ENCODE data around the gene CD207.
A peak's percentile ranks its signal among the peaks of the same experiment; 100 is the strongest.

The CD207 gene

DNA sequence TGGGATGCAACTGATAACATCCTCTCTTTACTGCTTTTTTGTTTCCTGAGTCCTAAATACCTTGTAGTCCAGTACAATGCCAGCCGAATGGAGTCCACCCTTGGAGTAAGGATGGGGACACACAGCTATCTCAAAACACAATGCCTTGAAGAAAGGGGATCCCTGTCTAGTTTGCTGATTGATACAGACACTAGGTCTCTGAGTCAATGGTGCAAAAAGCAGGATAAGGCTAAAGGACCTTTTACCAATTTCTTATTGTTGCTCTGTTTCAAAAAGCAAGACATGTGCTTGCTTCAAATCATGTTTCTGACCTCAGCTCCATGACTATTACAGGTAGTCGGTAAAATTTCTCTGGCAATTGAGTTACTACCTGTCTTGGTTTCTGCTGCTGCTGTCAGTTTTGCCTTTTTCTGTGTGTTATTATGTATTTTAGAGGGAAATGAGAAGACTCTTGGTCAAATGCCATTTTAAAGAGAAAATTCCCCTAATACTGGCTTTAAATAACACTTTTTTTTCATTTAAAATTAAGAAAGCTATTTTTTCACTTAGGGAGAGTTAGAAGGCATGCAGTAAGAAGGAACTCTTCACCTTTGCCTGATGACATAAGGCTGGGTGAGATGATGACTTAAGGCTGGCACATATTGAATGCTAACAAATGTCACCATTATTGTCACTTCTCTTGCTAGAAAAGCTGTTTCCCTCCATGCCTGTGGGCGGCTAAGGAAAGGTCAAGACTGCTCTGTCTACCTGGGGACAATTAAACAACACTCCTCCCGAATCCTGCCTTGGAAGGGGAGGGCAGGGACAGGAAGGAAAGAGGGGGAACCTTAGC is 40.2 kb downstream of the CD207 start:
- DNase-seq (ENCODE audit: low spot score), result no peak

DNA sequence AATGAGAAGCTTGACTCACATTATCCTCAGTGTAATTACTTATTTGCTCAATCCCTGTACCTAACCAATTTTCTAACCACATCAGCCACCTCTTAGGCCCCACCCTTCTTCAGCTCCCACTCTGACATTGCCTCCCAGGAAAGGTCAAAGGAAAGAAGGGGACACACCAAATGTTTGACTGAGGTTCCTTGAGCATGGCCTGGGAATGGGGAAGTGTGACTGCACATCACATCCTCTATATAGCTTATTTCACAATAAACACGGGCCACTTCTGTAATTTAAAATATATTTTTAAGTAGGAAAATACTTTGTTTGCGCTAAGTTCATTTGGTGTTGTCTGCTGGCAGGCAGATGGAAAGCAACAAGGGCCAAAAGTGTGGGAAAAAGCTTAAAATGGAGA is 42.2 kb downstream of the CD207 start:
- DNase-seq (ENCODE audit: low spot score), result no peak

DNA sequence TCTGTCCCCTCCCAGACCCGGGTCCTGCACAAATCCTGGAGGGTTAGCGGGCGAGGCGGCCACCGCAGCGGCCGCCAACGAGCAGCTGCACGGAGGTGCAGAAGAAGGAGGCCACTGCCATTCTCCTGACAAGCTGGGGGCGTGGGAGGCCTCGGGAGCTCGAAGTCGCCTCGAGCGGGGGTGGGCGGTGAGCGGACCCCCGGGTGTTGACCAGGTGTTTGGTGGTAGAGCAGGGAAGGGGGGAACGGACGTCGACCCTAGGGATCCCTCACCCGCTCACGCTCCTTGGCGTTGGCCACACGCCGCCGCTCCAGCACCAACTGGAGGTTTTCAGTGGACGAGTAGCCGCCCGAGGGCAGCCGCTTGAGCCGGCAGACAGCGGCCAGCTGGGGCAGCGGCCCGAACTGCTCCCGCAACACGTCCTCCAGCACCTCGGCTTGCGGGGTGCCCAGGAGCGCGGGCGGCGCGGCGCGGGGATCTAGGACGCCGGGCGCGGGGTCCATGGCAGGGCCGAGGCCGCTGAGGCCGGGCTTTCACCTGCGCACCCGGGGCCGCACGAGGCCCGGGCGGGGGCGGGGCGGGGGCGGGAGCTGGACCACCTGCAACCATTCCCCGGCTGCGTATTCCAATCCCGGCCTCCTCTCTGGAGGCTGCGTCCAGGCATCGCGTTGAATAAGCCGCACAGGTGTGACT is 45.3 kb downstream of the CD207 start, which contains the start of gene FIGLA:
Gene FIGLA (minus strand): TSS at position 508 of the 693 bp plus-strand sequence. CDS start 5 bp downstream, at position 503.
- no peak for DNase-seq (ENCODE audit: low spot score)

DNA sequence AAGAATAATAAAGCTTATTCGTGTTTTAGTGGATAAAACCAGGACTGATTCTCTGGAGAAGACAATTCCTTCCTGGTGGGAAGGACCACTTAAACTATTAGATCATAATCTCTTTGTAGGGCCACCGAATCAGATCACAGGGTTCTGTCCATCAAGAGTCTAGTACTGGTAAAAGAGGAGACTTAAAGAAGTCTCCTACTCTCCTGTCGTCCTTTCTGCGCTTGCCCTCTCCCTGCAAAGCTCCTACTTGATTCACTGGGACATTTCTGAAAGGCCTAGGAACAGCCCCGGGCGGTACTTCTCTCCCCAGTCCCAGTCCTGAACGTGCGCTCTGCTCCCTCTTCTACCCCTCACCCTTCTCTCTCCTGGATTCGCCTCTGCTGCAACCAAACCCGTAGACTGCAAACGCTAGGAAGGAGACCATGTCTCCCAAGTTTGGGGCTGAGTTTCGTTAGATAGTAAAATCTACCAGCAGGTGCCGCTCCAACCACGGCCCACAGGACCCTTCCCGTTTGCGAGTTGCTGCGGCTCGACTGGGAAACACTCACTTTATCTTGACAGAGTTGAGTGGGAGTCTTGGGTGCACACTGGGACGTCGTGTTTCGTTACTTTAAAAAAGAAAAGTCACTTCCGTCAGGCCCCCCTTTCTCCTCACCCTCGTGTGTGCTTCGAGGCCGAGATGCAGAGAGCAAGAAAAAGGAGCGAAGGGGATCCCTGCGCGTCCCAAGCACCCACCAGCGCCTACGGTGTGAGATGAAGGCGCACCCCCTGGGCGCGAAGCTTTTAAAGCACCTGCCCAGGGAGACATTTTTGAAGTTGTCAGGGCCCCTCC is 46.1 kb downstream of the CD207 start:
- peak; percentile 73 for DNase-seq (ENCODE audit: low spot score)

DNA sequence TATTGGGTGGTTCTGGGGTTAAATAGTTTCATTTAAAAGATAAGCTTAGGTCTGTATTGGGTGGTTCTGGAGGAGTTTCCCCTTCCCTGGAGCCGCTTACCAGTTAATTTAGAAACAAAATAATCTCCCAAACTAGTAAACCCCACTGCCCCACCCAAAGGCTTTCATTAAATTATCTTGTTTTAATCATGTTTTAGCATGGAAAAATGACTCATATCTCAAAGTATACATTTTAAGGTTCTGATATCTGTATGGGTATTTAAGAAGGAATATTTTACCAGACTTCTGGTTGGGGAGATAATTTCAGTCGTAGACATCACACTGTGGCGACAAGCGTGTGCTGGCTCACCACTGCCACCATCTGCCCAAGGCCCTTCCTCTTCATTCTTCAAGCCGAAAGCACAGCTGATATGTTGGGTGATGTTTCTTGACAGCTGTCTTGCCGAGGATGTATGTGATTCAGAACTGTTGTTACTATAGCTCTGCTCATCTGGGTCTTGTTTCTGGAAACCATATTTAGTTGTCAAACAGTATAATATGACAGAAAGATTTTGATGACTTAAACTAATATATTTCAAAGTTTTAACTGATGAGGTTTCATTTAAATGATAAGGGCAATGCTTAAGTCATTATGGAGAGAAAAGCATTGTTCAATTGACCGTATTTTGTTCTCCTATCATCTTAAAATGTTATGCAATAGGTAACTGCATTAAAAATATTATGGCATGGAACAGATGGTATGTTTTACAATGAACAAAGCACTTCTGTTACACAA is 50.3 kb downstream of the CD207 start:
- peak; percentile 54 for DNase-seq (ENCODE audit: low spot score)

DNA sequence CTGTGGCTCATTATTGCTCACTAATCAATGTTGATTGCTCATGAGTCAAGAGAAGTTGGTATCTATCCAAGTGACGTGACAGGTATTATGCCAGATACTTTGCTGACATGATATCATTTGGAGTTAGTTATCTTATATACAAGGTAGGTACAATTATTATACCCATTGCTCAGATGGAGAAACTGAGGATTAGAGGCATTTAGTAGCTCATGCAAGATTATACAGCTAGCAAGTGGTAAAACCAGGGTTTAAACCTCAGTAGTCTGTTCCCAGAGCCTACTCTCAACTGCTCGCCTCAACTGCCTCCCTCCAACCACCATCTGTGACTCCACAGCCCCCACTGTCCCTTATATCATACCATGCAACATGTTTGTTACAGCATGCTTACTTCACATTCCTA is 51.3 kb downstream of the CD207 start:
- no peak for DNase-seq (ENCODE audit: low spot score)

Data from AG08395 (cell line).